ENCODE measurements around the gene TSPAN18.

Gene TSPAN18

GRCh38 chr11:44778195-44779100 lies 51.7 kb downstream of the TSPAN18 start:
- no peak for DNase-seq

DNA sequence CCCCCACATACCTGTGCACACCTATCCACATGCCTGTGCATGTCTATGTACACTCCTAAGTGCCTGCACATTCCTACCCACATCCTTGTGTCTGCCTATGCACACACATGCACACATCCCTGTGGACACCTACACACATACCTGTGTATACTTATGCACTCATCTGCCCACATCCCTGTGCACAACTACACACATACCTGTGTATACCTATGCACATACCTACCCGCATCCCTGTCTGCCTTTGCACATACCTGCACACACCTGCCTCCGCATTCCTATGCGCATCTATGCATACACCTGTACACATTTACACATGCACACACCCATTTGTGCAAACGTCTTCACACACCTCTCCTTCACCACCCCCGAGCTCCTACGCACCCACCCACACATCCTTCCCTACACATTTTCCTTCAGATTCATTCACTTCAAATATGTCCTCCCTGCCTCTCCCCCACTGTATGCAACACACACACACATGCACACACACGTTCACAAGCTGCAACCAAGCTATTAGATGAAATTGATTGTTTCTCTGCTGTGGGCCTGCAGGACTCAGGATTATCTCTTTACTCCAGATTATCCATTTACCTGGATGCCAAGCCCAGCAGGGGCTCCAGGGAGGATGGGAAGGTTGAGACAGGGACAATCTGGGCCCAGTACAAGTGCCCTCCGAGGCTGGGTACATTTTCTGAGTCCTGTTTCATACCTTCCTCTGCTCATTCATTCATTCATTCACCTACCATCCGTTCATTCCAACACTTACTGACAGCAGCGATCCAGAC lies 53.2 kb downstream of the TSPAN18 start:
- DNase-seq: no peak

DNA sequence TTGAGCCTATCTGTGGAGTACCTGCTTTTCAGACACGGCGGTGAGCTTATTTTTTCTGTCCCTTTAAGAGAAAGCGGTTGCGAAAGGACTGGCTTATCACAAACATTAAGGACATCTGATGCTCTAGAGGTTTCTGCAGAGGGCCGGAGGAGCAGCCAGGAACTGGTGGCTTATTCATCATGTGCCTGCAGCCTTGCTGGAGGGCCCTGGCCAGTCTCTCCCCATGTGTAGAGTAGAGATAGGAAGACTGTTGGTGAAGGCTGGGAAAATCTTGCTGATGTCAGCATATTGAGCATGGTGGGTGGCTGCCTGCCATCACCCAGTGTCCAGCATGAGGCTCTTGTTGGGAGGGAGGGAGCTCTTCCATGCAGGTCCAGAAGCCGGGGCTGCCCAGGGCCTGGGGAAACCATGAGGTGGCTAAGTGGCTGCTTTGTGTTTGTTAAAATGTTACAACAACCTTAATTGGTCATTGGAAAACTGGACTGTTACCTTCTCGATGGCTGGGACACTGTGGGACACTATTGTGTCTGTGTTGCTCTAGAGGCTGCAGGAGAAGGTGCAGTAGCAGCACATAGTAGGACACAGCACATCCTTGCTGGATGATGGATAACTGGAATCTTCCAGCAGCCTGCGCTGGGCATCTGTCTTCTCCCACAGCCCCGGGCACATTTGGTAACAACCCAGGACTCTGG lies 54.3 kb downstream of the TSPAN18 start:
- DNase-seq: no peak

- DNase-seq: no peak
These were observed 54.9 kb downstream of the TSPAN18 start for GRCh38 chr11:44781655-44782054.

DNA sequence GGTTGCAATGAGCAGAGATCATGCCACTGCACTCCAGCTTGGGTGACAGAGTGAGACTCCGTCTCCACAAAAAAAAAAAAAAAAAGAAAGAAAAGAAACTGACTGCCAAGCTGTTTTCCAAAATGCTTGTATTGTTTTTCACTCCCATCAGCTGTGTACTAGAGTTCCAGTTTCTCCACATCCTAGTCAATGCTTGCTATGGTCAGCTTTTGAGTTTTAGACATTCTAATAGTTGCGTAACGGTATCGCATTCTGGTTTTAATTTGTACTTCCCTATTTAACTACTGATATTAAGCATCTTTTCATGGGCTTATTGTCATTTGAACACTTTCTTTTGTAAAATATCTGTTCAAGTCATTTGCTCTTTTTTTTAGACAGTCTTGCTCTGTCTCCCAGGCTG lies 55.7 kb downstream of the TSPAN18 start:
- no peak for DNase-seq

GRCh38 chr11:44784436-44784760 lies 57.6 kb downstream of the TSPAN18 start:
- DNase-seq: no peak

DNA sequence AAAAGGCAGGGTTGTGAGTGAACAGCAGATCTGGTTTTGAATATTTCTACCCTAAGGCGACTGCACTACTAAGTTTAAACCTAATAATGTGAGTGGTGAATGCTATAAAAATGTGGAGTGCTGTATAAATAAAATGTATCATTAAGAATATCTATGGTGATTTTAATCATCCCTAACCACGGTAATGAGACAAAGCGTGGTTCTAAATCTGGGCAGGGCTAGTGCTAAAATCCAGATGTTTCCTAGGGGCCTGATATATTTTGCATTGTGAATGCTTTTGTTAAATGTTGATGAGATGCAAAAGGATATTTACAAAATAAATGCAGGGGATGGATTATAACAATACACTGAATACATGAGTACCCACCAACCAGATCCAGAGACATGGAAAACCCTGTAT lies 58.1 kb downstream of the TSPAN18 start:
- DNase-seq: no peak

DNA sequence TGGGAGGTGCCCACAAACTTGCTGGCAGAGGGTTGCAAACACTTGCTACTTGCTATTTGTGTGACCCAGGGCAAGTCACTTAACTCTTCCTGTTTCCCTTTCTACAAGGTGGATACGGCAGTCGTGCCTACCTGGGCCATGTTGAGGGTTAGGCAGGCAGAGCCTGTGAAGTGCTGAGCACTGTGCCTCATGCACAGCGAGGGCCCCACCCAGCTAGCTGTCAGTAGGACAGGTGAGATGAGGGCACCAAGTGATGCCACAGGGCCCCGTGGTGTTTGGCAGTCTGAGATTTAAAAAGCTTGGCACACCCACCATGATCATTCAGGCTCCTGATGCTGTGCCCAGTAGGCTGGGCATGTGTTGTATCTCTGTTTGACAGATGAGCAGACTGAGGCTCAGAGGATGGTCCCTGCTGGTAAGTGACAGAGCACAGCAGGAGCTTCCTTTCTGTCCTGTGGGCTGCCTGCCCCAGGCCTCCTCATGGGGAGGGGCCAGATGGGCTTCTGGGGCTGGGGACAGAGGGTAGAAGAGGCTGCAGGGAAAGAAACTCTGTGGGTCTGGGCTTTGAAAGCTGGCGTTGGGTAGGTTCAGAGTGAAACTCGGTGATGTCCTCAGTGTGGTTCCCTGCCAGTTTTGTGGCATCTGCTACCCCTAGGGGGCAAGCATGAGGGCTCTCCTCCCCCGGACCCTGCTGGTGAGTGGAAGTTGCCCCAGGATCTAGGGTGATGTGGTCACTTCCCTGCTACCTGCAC lies 59.3 kb downstream of the TSPAN18 start:
- DNase-seq: no peak

- DNase-seq: no peak
These were observed 60.3 kb downstream of the TSPAN18 start for GRCh38 chr11:44787070-44787469.

DNA sequence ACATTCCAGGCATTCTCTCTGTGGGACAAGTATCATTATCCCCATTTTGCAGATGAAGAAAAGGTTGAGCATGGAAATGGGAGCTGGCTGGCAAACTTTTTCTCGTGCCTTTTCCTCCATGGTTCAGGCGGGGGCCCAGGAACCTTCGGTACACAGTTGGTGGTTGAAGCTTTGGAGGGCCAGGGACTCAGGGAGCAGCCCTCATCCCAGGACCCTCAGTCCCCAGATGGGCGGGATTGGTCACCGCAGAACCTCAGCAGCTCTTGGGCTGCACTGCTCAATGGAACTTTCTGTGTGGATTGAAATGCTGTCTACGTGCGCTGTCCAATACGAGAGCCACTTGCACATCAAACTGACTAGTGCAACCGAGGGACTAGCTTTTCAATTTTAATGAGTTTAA lies 61.2 kb downstream of the TSPAN18 start:
- no peak for DNase-seq

GRCh38 chr11:44788536-44789261 lies 61.9 kb downstream of the TSPAN18 start:
- no peak for DNase-seq

- no peak for DNase-seq
These were observed 62.7 kb downstream of the TSPAN18 start for GRCh38 chr11:44789496-44789895.

- no peak for DNase-seq
These were observed 63.4 kb downstream of the TSPAN18 start for GRCh38 chr11:44790211-44790610.

GRCh38 chr11:44791316-44791925 lies 64.7 kb downstream of the TSPAN18 start:
- no peak for DNase-seq

DNA sequence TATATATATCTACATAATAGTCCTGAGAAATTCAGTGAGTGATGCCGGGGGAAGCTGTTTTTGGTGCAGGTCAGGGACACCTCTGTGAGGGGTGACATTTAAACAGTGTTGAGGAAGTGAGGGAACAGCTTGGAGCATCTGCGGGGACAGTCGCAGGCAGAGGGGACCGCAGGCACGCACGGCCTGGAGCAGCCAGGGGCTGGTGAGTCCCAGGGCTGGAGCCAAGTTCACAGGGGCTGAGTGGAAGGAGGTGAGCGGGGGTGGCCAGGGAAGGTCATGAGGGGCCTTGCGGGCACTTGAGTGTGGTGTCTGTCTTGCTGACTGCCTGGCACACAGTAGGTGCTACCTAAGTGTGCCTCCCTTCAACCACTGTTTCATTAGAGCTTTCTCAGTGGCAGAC lies 65.4 kb downstream of the TSPAN18 start:
- no peak for DNase-seq

DNA sequence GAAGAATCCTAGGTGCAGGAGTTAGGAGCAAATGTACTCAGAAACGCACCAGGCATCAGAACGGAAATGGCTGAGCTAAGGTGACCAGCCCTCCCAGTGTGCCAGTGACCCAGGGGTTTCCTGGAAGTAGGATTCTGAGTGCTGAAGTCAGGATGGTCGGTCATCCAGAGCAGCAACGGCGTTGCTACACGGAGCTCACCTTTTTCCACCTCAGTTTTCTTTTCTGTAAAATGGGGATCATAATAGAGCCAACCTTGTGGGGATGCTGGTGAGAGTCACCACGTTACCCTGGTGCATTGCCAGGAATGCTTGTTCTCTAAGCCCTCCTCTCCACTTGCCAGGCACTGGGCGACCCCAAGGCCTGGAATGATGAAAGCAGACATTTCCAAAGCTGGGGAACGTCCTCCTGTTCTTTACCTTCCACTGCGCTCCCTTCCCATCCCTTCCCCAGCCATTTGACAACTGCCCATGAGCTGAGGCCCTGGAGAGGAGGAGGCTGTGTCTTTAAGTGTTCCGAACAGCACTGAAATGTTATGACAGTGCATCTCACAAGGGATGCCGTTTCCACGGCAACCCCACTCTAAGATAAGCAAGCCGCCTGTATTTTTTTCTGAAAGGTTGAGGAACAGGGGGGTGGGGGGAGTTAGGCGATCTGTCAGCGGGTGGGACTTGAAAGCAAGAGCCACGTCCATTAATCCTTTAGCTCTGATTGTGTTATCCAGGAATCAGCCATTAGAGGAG lies 66.8 kb downstream of the TSPAN18 start:
- DNase-seq: no peak

GRCh38 chr11:44795803-44796535 lies 69.2 kb downstream of the TSPAN18 start:
- DNase-seq: no peak

DNA sequence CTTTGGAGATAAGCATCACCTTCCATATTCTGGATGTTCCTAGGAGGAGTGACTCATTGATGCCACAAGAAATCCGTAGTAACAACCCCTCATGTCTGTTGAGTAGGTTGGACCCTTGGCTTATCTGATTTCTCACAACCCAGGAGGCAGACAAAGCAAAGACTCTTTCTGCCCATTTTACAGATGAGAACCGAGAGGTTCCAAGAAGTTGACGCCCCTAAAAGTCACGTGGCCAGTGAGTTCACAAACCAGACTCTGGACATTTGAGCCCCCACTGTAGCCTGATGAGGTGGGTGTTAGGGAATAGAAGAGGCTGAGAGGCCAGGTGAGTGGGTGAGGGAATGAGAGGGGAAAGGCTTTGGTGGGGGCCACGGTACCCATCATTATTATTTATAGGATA lies 70.3 kb downstream of the TSPAN18 start:
- no peak for DNase-seq

GRCh38 chr11:44797886-44798606 lies 71.3 kb downstream of the TSPAN18 start:
- DNase-seq: no peak

DNA sequence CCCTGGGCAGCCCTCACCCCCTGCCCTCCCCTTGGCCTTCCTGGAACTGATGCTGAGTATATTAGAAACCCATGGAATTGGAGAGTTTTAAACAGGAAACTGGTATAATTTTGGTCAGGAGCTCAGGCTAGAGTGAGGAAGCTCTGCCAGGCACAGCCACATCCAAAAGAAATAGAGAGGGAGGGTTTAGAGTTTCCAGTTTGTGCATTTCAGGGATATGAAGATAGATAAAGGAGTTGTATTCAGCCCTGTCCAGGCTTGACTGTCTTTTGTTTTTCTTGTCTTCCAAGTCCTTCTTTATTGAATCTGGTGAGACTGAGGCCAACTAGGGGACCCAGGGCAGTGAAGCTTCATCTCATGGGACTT lies 71.8 kb downstream of the TSPAN18 start:
- no peak for DNase-seq
